OCI-LY3 (cell line): Measurements from ENCODE around the gene FADS1.

ENCODE experiments used
- H2AFZ ChIP-seq: fragments of 200-600, 300-600 bp; shearing (Covaris generic); 2 replicates; pipeline ENCODE4 v1.6.0; 2014; ENCODE audit warnings: antibody characterized with exemption, low read depth, low read length
- H3K27ac ChIP-seq: fragments of 200-600, 300-600 bp; sonication (generic); 2 replicates; pipeline ENCODE4 v1.5.1; 2014; ENCODE audit warnings: mild to moderate bottlenecking, low read length, moderate library complexity, mixed read lengths
- H3K27me3 ChIP-seq: fragments of 200-600, 300-600 bp; sonication (generic); 2 replicates; pipeline ENCODE4 v1.6.1; 2014; ENCODE audit warnings: low read depth, low read length, mixed read lengths
- H3K36me3 ChIP-seq: fragments of 200-600, 300-600 bp; sonication (generic); replicated peaks from 2 replicates; pipeline ENCODE3; 2014; ENCODE audit warnings: low read depth, low read length, mixed read lengths
- H3K4me1 ChIP-seq: fragments of 300-600, 200-600 bp; sonication (generic); 2 replicates; pipeline ENCODE4 v1.6.1; 2014; ENCODE audit warnings: low read length, mixed read lengths
- H3K4me2 ChIP-seq: fragments of 200-600, 300-600 bp; sonication (generic); 2 replicates; pipeline ENCODE4 v1.6.1; 2014; ENCODE audit warnings: low read length, mixed read lengths
- H3K4me3 ChIP-seq: fragments of 300-600, 200-600 bp; sonication (generic); 2 replicates; pipeline ENCODE4 v1.5.1; 2014; ENCODE audit warnings: antibody characterized with exemption, mild to moderate bottlenecking, low read length, moderate library complexity
- H3K79me2 ChIP-seq: fragments of 300-600, 200-600 bp; shearing (Covaris generic); 2 replicates; pipeline ENCODE4 v1.6.1; 2014; ENCODE audit warnings: mild to moderate bottlenecking, low read length, mixed read lengths
- H3K9ac ChIP-seq: fragments of 300-600, 200-600 bp; shearing (Covaris generic); 2 replicates; pipeline ENCODE4 v1.6.0; 2014; ENCODE audit warnings: mild to moderate bottlenecking, low read length, moderate library complexity
- H3K9me3 ChIP-seq: fragments of 200-600, 300-600 bp; shearing (Covaris generic); 2 replicates; pipeline ENCODE4 v1.6.1; 2014; ENCODE audit warnings: low read length, mixed read lengths; ENCODE audit not compliant: insufficient read depth
- H4K20me1 ChIP-seq: fragments of 200-600, 300-600 bp; sonication (generic); 2 replicates; pipeline ENCODE4 v1.6.1; 2016; ENCODE audit warnings: low read length, mixed read lengths; ENCODE audit not compliant: insufficient read depth
- CTCF ChIP-seq: fragments of 200-600, 300-600 bp; sonication (generic); IDR thresholded peaks from 2 replicates; pipeline ENCODE4 v1.5.1; 2014; ENCODE audit warnings: antibody characterized with exemption, low read length, low read depth
- EZH2phosphoT487 ChIP-seq: fragments of 200-600 bp; shearing (Covaris generic); IDR thresholded peaks from 2 replicates; pipeline ENCODE4 v1.6.1; 2018; ENCODE audit warnings: antibody characterized with exemption, mixed run types, low read depth

Gene FADS1

DNA sequence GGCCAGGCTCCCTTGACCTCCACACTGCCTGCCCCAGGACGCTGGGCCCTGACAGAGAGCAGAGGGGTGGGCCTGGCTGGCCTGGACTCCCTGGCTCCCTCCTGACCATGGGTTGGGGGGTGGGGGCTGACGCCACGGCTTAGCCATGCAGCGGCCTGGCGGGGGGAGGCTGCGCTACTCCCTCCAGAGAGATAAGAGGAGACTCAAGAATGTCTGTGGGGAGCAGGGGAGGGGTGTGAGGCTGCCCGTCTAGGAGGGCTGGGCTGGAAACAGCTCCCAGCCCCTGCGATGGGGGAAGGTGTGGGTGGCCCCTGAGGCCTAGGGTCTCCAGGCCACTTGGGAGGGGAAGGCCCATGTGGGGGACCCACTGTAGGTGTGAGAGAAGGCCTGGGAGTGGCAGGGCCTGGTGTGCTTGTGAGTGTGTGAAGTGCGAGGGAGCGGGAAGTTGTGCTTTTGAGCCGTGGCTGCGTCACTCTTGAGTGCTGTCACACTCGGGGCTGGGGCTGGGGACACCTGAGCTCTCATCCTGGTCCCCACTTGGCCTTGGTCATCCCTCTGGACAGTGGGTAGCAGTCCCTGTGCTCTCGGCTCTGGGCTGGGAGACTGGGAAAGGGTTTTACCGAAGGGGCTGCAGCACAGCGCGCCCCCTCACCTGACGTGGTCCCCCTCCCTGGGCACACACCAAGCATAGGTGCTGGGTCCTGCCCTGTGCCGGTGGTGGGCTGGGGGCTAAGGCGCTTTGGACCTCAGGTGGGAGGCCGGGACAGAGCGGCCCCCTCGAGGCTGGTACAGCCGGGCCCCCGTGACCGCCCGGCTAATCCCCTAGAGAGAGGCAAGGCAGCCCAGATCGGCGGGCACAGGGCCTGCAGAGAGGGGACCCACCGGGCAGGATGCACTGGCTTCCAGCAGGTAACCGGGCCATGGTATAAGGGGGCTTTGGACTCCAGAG is 62.0 kb downstream of the FADS1 start:
- Histone ChIP-seq H3K27ac (no peak overlapping the region), H3K79me2 (no peaks in the 10 kb centered on the region), H2AFZ (no peak overlapping the region), H3K36me3 (no peaks in the 10 kb centered on the region), H3K9ac (no peak overlapping the region), H3K4me3 (no peak overlapping the region), H3K4me2 (no peak overlapping the region), H4K20me1 (no peaks in the 10 kb centered on the region), H3K4me1 (no peaks in the 10 kb centered on the region), H3K27me3 (no peaks in the 10 kb centered on the region; the same call in 1 of the 2 replicates), H3K9me3 (no peaks in the 10 kb centered on the region)
- no peak for TF ChIP-seq EZH2phosphoT487
- no peak for TF ChIP-seq CTCF

DNA sequence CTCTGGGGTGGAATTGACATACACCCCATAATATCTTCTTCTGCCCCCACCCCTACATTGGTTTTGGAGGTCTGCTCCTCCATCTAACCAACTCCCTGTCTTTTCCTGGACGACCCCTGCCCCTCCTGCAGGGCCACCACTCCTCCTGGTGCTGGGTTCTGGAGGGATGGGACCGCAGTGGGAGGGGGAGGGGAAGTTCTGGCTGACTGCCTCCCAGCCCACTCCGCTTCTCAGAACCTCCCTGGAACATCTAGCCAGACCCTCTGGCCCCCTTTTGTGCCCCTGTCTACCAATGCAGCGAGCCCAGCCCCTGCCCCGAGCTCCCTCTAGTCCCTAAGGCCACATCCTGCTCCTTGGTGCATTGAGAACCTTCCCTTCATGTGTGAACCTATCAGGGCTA is 63.1 kb downstream of the FADS1 start:
- Histone ChIP-seq H3K4me3 (no peak overlapping the region), H3K27ac (no peak overlapping the region), H3K9ac (no peak overlapping the region)

GRCh38 chr11:61752925-61753521 is 63.8 kb downstream of the FADS1 start:
- Histone ChIP-seq H3K4me1 (no peaks in the 10 kb centered on the region), H3K4me3 (no peak overlapping the region), H3K79me2 (no peaks in the 10 kb centered on the region), H3K9me3 (no peaks in the 10 kb centered on the region), H3K4me2 (no peak overlapping the region), H3K9ac (no peak overlapping the region), H3K36me3 (no peaks in the 10 kb centered on the region), H3K27ac (no peak overlapping the region), H3K27me3 (no peaks in the 10 kb centered on the region; the same call in 1 of the 2 replicates), H4K20me1 (no peaks in the 10 kb centered on the region), H2AFZ (no peak overlapping the region)
- no peak for TF ChIP-seq CTCF
- no peak for TF ChIP-seq EZH2phosphoT487

More for the DNA sequence above, 63.1 kb downstream of the FADS1 start:
- TF ChIP-seq CTCF, result no peak
- TF ChIP-seq EZH2phosphoT487, result no peak
- Histone ChIP-seq H3K4me1 (no peaks in the 10 kb centered on the region), H3K36me3 (no peaks in the 10 kb centered on the region), H3K9me3 (no peaks in the 10 kb centered on the region), H3K79me2 (no peaks in the 10 kb centered on the region), H3K4me2 (no peak overlapping the region), H3K27me3 (no peaks in the 10 kb centered on the region; the same call in 1 of the 2 replicates), H4K20me1 (no peaks in the 10 kb centered on the region), H2AFZ (no peak overlapping the region)
